GM10847 (cell line): ENCODE results near the gene HGS.

Experiments
- POLR2A ChIP-seq: IDR thresholded peaks from 2 replicates; pipeline ENCODE4 v1.6.1; 2011; ENCODE audit not compliant: insufficient read length; ENCODE audit errors: extremely low read depth

Gene HGS

GRCh38 chr17:81672504-81672903, 11.3 kb upstream of the HGS start:
- TF ChIP-seq POLR2A = no peak

DNA sequence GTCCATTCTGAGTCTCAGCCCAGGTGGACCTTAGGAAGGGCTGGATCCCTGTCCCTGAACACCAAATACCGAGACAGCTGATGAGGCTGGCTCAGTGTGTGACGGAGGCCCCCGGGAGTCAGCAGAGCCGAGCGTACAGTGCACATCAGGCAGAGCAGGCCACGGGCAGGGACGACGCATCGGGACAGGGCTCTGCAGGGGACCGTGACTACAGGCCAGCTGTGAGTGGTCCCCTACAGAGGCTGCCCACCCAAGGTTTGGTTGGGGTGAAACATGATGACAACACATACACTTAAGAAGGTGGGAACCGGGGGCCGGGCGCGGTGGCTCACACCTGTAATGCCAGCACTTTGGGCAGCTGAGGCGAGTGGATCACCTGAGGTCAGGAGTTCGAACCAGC, 10.9 kb upstream of the HGS start:
- TF ChIP-seq POLR2A = no peak

DNA sequence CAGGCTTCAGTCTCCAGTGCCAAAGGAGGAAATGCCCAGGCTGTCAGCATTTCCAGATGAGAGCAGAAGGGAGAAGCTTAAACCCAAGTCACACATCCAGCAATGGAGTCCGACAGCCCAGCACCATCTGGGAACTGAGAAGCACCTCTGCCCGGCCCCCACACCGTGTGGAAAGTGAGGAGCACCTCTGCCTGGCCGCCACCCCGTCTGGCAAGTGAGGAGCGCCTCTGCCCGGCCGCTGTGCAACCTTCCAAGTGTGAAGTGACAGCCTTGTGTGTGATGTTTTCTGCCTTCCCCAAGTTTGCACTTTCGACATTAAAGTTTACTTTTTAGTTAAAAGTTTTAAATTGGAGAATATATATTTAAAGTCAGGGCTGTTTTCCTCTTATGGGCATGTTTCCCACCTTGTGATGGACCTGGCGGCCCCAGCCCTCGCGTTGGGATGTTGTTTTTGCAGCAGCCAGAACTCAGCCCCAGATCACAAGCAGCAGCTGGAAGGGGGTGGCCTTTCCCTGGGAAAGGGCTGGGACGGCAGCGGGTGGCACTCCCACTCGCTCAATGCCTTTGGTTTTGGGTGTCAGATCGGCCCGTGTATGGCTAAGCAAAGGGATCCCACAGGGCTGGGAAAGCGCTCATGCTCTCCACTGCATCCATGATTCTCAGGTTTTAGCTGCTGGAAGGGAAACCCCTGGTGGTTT, 10.1 kb upstream of the HGS start:
- no peak for TF ChIP-seq POLR2A

- TF ChIP-seq POLR2A = no peak
Observed at GRCh38 chr17:81676906-81677305, 6.9 kb upstream of the HGS start.

DNA sequence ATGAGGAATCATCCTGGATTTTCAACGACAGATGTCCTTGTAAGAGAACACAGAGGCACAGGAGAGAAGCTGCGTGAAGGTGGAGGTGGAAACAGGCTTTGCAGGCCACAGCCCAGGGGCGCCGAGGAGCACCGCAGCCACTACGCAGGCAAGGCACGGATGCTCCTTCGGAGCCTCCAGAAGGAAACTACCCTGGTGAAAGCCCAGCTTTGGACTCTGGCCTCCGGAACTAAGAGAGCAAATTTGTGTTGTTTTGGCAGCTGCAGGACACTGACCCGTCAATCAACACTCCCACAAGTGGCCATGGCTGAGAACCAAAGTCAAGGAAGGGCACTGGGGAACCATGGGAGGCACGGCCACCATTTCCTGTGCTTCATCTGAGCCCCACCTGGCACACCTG, 3.7 kb upstream of the HGS start:
- no peak for TF ChIP-seq POLR2A

- no peak for TF ChIP-seq POLR2A
Observed at GRCh38 chr17:81681672-81682071, 2.1 kb upstream of the HGS start.

GRCh38 chr17:81682565-81683207, 1.1 kb upstream of the HGS start:
- no peak for TF ChIP-seq POLR2A

DNA sequence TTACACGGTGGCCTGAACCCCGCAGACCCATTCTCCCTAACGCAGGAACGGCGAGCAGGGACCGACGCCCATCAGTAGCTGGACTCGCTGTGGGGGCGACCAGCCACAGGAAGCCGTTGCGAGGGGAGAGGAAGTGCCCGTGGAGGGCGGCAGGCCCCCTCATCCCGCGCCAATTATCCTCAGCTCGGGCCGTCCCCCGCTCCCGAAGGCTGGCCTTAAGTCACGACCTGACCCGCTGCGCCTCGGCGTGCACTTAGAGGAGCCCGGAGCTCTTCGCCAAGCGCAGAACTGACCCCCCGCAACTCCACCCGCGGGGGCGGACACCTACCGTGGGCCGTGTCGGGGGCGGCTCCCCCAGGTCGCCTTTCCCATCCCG, 615 bp upstream of the HGS start:
- TF ChIP-seq POLR2A = no peak

DNA sequence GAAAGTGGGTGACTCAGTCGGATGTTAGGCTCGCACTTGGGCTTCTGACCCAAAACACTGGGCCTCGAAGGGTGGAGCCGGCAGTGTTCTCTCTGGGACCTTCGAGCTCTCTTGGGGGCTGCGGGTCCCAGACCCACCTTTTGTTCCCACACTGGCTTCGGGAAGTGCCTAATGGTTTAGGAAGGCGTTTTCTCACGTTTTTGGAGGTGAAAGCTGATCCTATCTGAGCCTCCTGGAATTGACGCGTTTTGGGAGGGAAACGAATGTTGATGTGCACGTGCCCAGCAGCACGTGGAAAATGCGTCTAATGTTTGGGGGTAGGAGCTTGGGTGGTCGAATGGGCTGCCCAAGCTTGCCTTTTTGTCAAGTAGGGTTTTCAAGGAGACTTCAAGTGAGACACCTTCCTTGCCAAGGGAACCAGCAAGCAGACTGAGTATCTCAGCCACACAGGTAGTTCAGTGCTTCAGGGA, 666 bp downstream of the HGS start:
- TF ChIP-seq POLR2A = no peak

GRCh38 chr17:81685108-81685507, 1.3 kb downstream of the HGS start:
- TF ChIP-seq POLR2A = no peak

- TF ChIP-seq POLR2A = no peak
Observed at GRCh38 chr17:81686614-81687013, 2.8 kb downstream of the HGS start.

GRCh38 chr17:81687770-81688541, 4.1 kb downstream of the HGS start:
- no peak for TF ChIP-seq POLR2A

DNA sequence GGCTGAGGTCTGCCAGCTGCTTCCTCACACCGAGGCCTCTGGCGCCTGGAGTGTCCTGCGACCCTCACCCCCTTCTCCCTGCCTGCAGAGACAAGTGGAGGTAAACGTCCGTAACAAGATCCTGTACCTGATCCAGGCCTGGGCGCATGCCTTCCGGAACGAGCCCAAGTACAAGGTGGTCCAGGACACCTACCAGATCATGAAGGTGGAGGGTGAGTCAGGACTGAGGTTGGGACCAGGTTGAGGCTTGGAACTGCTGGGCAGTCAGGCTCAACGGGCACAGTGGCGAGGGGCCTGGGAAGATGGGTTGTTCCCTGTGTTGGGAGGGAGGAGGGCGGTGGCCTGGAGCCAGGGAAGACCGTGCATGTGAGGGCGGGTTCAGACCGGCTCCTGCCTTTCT, 4.8 kb downstream of the HGS start:
- TF ChIP-seq POLR2A = no peak

GRCh38 chr17:81690066-81690465, 6.3 kb downstream of the HGS start:
- TF ChIP-seq POLR2A = no peak

DNA sequence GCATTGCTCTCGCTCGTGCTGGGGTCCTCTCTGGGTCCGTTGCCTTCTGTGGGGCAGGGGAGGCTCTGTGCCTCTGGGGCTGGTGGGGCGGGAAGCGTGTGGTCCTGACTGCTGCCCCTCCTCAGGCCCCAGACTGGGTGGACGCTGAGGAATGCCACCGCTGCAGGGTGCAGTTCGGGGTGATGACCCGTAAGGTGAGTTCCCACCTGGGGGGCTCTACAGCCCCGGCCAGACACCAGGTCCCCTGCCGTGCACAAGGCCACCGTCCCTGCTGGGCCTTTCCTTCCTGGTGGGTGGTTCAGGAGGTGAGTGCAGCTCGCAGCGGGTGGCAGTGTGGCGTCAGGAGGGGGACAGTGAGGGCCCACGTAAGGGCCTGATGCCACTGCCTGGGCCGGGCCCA, 6.7 kb downstream of the HGS start:
- TF ChIP-seq POLR2A = no peak

DNA sequence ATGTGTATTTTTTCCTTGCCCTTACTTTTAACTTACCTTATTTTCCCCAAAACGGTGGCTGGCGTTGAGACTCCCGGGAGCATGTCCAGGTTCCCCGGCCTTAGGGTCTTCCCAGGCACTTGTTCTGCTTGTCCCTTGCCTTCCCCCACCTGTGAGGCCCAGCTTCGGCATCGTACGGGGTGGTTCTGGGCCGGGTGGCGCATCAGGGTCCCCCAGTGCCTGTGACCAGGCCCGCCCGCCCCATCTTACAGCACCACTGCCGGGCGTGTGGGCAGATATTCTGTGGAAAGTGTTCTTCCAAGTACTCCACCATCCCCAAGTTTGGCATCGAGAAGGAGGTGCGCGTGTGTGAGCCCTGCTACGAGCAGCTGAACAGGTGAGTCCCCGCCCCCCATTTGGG, 7.4 kb downstream of the HGS start:
- no peak for TF ChIP-seq POLR2A
